ENCODE data around the gene CRADD. TPM values are rescaled to one million over a fixed set of nuclear protein-coding genes. Genes with fewer than 3 reads are reported as not detected.

Gene CRADD
- total RNA-seq, 4 donors from 2014 or later: 11.8 to 49.5 (median 31.4) TPM

DNA sequence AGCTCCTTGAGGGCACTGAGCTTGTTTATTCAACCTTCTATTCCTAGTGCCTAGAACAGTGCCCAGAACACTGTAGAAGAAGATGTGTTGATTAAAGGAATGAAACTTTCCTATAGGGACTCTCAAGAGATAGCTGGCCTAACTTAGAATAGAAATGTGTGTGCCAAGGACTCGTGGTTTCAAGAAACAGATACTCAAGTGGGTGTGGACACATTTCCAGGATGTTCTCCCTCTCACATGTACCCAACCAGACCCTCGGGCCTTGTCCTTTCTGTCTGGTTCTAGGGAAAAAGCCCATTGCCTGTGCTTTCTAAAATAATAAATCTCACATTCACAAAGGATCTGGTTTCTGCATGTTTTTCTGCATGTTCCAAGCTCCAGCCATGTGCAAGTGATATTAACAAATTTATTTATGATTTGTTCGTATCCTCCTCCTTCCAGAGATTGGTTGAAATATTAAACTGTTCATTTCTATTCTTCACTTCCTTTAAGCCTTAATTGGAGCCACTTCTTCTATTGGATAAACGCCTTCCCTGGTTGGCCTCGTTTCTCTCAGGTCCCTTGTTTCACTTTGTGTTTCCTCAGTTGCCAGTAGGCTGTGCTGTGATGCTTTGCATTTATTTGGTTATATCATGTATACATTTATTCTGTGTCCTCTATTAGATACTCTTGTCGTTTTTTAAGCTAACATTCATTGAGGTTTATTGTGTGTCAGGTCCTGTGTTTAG is 89.8 kb downstream of the CRADD start:
- TF ChIP-seq CTCF (IDR thresholded peaks at IDR 0.05) (peak; percentile 30 to 83 (median 68)), POLR2A (IDR thresholded peaks at IDR 0.05) (no peak), EP300 (IDR thresholded peaks at IDR 0.05) (no peak), POLR2AphosphoS5 (IDR thresholded peaks at IDR 0.05) (peak; percentile 16)
- peaks cover 6 to 34% (median 7%) of the 10 kb centered on the region in 3 donors for H3K4me1 ChIP-seq
- H3K4me3 ChIP-seq: no peak overlapping the region
- H3K27me3 ChIP-seq: no peaks in the 10 kb centered on the region
- peak; percentile 75 for ATAC-seq
- H3K36me3 ChIP-seq: no peaks in the 10 kb centered on the region
- H3K27ac ChIP-seq: peak overlapping the region; percentile 43 to 69 (median 58)
- 5 to 19% methylated on average over 6 of the region's 6 CpGs for WGBS, 2 donors (ENCODE audit: low coverage in 1 of 2)
- H3K9me3 ChIP-seq: no peaks in the 10 kb centered on the region

DNA sequence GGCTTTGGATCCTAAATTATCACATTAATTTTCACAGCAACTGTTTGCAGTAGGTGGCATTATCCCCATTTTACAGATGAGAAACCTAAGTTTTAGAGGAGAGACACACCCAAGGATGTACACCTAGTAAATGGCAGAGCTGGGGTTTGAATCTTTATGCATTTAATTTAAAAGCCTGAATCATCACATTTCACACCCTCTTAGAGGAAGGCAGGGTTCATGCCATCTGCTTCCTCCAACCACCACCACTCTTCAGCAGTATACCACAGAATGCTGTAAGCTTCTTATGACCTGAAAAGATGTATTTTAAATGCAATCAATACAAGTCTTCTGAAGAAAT is 90.3 kb downstream of the CRADD start:
- H3K27ac ChIP-seq: peak overlapping the region in 3 of 4 donors; percentile 43 to 64 (median 51)
- no peaks in the 10 kb centered on the region for H3K27me3 ChIP-seq
- H3K9me3 ChIP-seq: no peaks in the 10 kb centered on the region
- peaks cover 6 to 28% (median 7%) of the 10 kb centered on the region in 3 donors for H3K4me1 ChIP-seq
- TF ChIP-seq EP300 (IDR thresholded peaks at IDR 0.05) (no peak), POLR2A (IDR thresholded peaks at IDR 0.05) (no peak), CTCF (IDR thresholded peaks at IDR 0.05) (peak in 1 of 4 experiments; percentile 1), POLR2AphosphoS5 (IDR thresholded peaks at IDR 0.05) (no peak)
- H3K36me3 ChIP-seq: no peaks in the 10 kb centered on the region
- ATAC-seq: no peak
- no peak overlapping the region for H3K4me3 ChIP-seq

DNA sequence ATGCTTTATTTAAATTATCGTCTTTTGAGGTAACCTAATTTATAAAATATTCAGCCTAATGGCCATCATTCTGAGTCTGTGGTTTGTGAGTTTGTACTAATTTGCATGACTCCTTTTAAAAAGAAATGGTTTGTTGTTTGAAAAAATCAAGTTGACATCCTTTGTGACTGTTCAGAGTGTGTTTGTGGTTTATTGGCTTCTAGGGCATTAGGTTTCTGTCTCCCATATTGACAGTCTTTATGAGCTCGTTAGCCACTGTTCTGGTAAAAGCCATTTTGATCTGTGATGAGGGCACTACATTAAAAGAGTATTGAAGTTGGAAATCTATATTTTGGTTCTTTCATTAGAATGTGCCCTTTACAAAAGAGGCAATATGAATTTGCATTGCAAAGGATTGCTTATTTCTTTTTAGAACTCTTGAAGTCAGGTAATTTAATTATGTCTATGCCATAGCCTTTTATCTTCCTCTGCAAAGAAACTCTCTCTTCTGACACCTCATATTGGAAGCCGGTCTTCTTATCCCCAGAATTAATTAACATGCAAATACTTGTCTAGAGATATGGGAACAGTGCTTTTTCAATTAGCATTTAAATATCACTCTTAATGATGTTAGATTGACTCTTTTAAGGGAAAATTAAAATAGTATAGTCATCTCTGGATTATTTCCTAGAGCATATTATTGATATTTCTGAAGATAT is 95.0 kb downstream of the CRADD start:
- TF ChIP-seq POLR2A (IDR thresholded peaks at IDR 0.05) (no peak), POLR2AphosphoS5 (IDR thresholded peaks at IDR 0.05) (no peak), CTCF (IDR thresholded peaks at IDR 0.05) (no peak), EP300 (IDR thresholded peaks at IDR 0.05) (no peak)
- Histone ChIP-seq H3K36me3 (no peaks in the 10 kb centered on the region), H3K4me1 (peaks cover 3 to 36% (median 9%) of the 10 kb centered on the region in 3 donors), H3K27ac (no peak overlapping the region), H3K4me3 (no peak overlapping the region), H3K9me3 (no peaks in the 10 kb centered on the region), H3K27me3 (no peaks in the 10 kb centered on the region)
- 89 to 93% methylated on average over 3 of the region's 3 CpGs for WGBS, 2 donors (ENCODE audit: low coverage in 1 of 2)
- ATAC-seq: no peak

GRCh38 chr12:93773122-93773871 is 96.1 kb downstream of the CRADD start:
- H3K4me3 ChIP-seq: no peak overlapping the region
- no peaks in the 10 kb centered on the region for H3K36me3 ChIP-seq
- no peak for TF ChIP-seq CTCF (IDR thresholded peaks at IDR 0.05)
- TF ChIP-seq POLR2A (IDR thresholded peaks at IDR 0.05): no peak
- no peak for TF ChIP-seq POLR2AphosphoS5 (IDR thresholded peaks at IDR 0.05)
- TF ChIP-seq EP300 (IDR thresholded peaks at IDR 0.05): no peak
- ATAC-seq: no peak
- no peaks in the 10 kb centered on the region for H3K27me3 ChIP-seq
- H3K27ac ChIP-seq: no peak overlapping the region
- peaks cover 11 to 36% (median 17%) of the 10 kb centered on the region in 3 donors for H3K4me1 ChIP-seq
- H3K9me3 ChIP-seq: no peaks in the 10 kb centered on the region
- 63 to 67% methylated on average over 4 of the region's 5 CpGs for WGBS, 2 donors (ENCODE audit: low coverage in 1 of 2)
